H9 (cell line): Measurements from ENCODE around the gene TSNAXIP1. TPM values are rescaled to one million over a fixed set of nuclear protein-coding genes. Genes with fewer than 3 reads are reported as not detected.

Experiments used
- DNase-seq: peaks from one replicate; pipeline ENCODE4 v3.0.0-alpha.2; 2017
- H2AFZ ChIP-seq: one replicate; pipeline ENCODE4 v1.6.1; 2013; ENCODE audit warnings: mild to moderate bottlenecking, low read length, control low read depth, moderate library complexity
- H2AK5ac ChIP-seq: 2 replicates; pipeline ENCODE4 v1.6.1; 2013; ENCODE audit warnings: low read length, control low read depth, mixed read lengths; ENCODE audit not compliant: insufficient read length
- H2BK120ac ChIP-seq: one replicate; pipeline ENCODE4 v1.6.1; 2013; ENCODE audit warnings: low read depth, mild to moderate bottlenecking, low read length, control low read depth, inconsistent platforms; ENCODE audit not compliant: poor library complexity, severe bottlenecking
- H2BK12ac ChIP-seq: 2 replicates; pipeline ENCODE4 v1.6.1; 2013; ENCODE audit warnings: low read length, control low read depth, mixed read lengths, low read depth; ENCODE audit not compliant: insufficient read length
- H2BK15ac ChIP-seq: 2 replicates; pipeline ENCODE4 v1.6.1; 2013; ENCODE audit warnings: low read depth, low read length, control low read depth
- H2BK20ac ChIP-seq: one replicate; pipeline ENCODE4 v1.6.1; 2013; ENCODE audit warnings: low read depth, mild to moderate bottlenecking, low read length, control low read depth, inconsistent platforms; ENCODE audit not compliant: poor library complexity, severe bottlenecking
- H2BK5ac ChIP-seq: 2 replicates; pipeline ENCODE4 v1.6.1; 2013; ENCODE audit warnings: low read length, control low read depth, mixed read lengths; ENCODE audit not compliant: insufficient read length
- H3K14ac ChIP-seq: 2 replicates; pipeline ENCODE4 v1.6.1; 2013; ENCODE audit warnings: low read length, control low read depth; ENCODE audit not compliant: insufficient read depth
- H3K18ac ChIP-seq: 2 replicates; pipeline ENCODE4 v1.6.1; 2013; ENCODE audit warnings: low read depth, mild to moderate bottlenecking, mixed read lengths, low read length, control low read depth; ENCODE audit not compliant: insufficient read length
- H3K23ac ChIP-seq: 2 replicates; pipeline ENCODE4 v1.6.1; 2013; ENCODE audit warnings: low read length, control low read depth, mixed read lengths, low read depth; ENCODE audit not compliant: insufficient read length
- H3K23me2 ChIP-seq: 2 replicates; pipeline ENCODE4 v1.6.1; 2013; ENCODE audit warnings: low read depth, mild to moderate bottlenecking, mixed read lengths, low read length, control low read depth; ENCODE audit not compliant: insufficient read length, poor library complexity, severe bottlenecking
- H3K27ac ChIP-seq: 2 replicates; pipeline ENCODE4 v1.5.1; 2013; ENCODE audit warnings: low read length, control low read depth, mixed read lengths, low read depth; ENCODE audit not compliant: insufficient read length
- H3K27me3 ChIP-seq: 2 replicates; pipeline ENCODE4 v1.6.1; 2013; ENCODE audit warnings: low read length, control low read depth, inconsistent platforms; ENCODE audit not compliant: insufficient read depth
- H3K4ac ChIP-seq: 2 replicates; pipeline ENCODE4 v1.6.1; 2013; ENCODE audit warnings: low read depth, mild to moderate bottlenecking, control low read depth, inconsistent platforms, low read length, moderate library complexity
- H3K4me1 ChIP-seq: 2 replicates; pipeline ENCODE4 v1.6.1; 2013; ENCODE audit warnings: low read length, control low read depth, inconsistent platforms; ENCODE audit not compliant: insufficient read depth
- H3K4me2 ChIP-seq: 2 replicates; pipeline ENCODE4 v1.6.1; 2013; ENCODE audit warnings: low read length, control low read depth, mixed read lengths; ENCODE audit not compliant: insufficient read length, insufficient read depth
- H3K56ac ChIP-seq: 2 replicates; pipeline ENCODE4 v1.6.1; 2013; ENCODE audit warnings: low read depth, mild to moderate bottlenecking, mixed read lengths, low read length, control low read depth; ENCODE audit not compliant: insufficient read length
- H3K79me1 ChIP-seq: 2 replicates; pipeline ENCODE4 v1.6.1; 2013; ENCODE audit warnings: low read depth, mild to moderate bottlenecking, moderate library complexity, low read length, control low read depth, inconsistent platforms; ENCODE audit not compliant: insufficient read depth, poor library complexity, severe bottlenecking
- H3K79me2 ChIP-seq: 2 replicates; pipeline ENCODE4 v1.6.1; 2013; ENCODE audit warnings: low read length, control low read depth, inconsistent platforms; ENCODE audit not compliant: insufficient read depth
- H3K9ac ChIP-seq: 2 replicates; pipeline ENCODE4 v1.6.1; 2013; ENCODE audit warnings: low read length, control low read depth, mixed read lengths; ENCODE audit not compliant: insufficient read length; ENCODE audit errors: extremely low read depth
- H3K9me3 ChIP-seq: one replicate; pipeline ENCODE4 v1.6.1; 2013; ENCODE audit warnings: low read depth, low read length, inconsistent platforms; ENCODE audit not compliant: control insufficient read depth
- H3T11ph ChIP-seq: one replicate; pipeline ENCODE4 v1.6.1; 2013; ENCODE audit warnings: mild to moderate bottlenecking, low read length, control low read depth, inconsistent platforms
- H4K20me1 ChIP-seq: one replicate; pipeline ENCODE4 v1.6.1; 2013; ENCODE audit not compliant: control insufficient read depth, insufficient read length, insufficient read depth
- H4K5ac ChIP-seq: 2 replicates; pipeline ENCODE4 v1.6.1; 2013; ENCODE audit warnings: low read depth, mild to moderate bottlenecking, mixed read lengths, low read length, control low read depth; ENCODE audit not compliant: insufficient read length
- H4K8ac ChIP-seq: replicated peaks from 2 replicates; pipeline ENCODE4 v1.6.1; 2013; ENCODE audit warnings: low read length, control low read depth, mixed read lengths, low read depth; ENCODE audit not compliant: insufficient read length
- H4K91ac ChIP-seq: 2 replicates; pipeline ENCODE4 v1.6.1; 2013; ENCODE audit warnings: low read depth, mild to moderate bottlenecking, moderate library complexity, mixed read lengths, low read length, control low read depth; ENCODE audit not compliant: insufficient read length
- H3K27ac Mint-ChIP-seq, 3 experiments: 2 replicates in 2 of 3; 3 replicates in 1 of 3; pipeline ENCODE4 v1.8.0; 2020 to 2021; ENCODE audit warnings: mixed read lengths in 3 of 3, mild to moderate bottlenecking in 1 of 3, moderate library complexity in 1 of 3
- H3K27me3 Mint-ChIP-seq: 2 replicates; pipeline ENCODE4 v1.8.0; 2021; ENCODE audit warnings: low read depth, mild to moderate bottlenecking, moderate library complexity, mixed read lengths
- H3K36me3 Mint-ChIP-seq, 3 experiments: 2 replicates in 2 of 3; 3 replicates in 1 of 3; pipeline ENCODE4 v1.8.0; 2020 to 2021; ENCODE audit warnings: low read depth in 3 of 3, mixed read lengths in 3 of 3; ENCODE audit not compliant: insufficient read depth in 1 of 3
- H3K4me1 Mint-ChIP-seq, 2 experiments: 2 replicates each; pipeline ENCODE4 v1.8.0; 2020; ENCODE audit warnings: mixed read lengths in 2 of 2
- H3K4me3 Mint-ChIP-seq, 2 experiments: 2 replicates in 1 of 2; 3 replicates in 1 of 2; pipeline ENCODE4 v1.8.0; 2020 to 2021; ENCODE audit warnings: mild to moderate bottlenecking in 2 of 2, mixed read lengths in 2 of 2, moderate library complexity in 1 of 2
- H3K9me3 Mint-ChIP-seq, 2 experiments: 2 replicates in 1 of 2; 3 replicates in 1 of 2; pipeline ENCODE4 v1.8.0; 2020; ENCODE audit warnings: mild to moderate bottlenecking in 2 of 2, mixed read lengths in 2 of 2, moderate library complexity in 1 of 2
- WGBS: extraction: QIAGEN DNeasy Blood & Tissue Kit; methylation state at CpG from one replicate; pipeline ENCODE4 v1.1.7; 2013; ENCODE audit warnings: missing lambda C conversion rate, low lambda C conversion rate, mixed read lengths; ENCODE audit not compliant: insufficient read length; ENCODE audit errors: extremely low coverage; 5-methylcytosine and 5-hydroxymethylcytosine counted together
- total RNA-seq: library from RNA; stranded (reverse); gene quantifications from 2 replicates; pipeline ENCODE4 v1.2.1, GENCODE V29; 2021
- TF ChIP-seq, protein P1 (sequence below): fragments of 200-600 bp; sonication (generic); conservative IDR thresholded peaks from 3 replicates; pipeline ENCODE4 v1.8.0; 2021; ENCODE audit warnings: antibody characterized with exemption, mild to moderate bottlenecking

The TSNAXIP1 gene
- total RNA-seq, 1 experiment from 2014 or later: 1.3 TPM

GRCh38 chr16:67780847-67781564, 25.7 kb upstream of the TSNAXIP1 start:
- Histone ChIP-seq H3K79me1 (no peaks in the 10 kb centered on the region), H4K91ac (no peak overlapping the region), H3K79me2 (no peaks in the 10 kb centered on the region), H2BK12ac (no peak overlapping the region), H3K27me3 (no peaks in the 10 kb centered on the region), H3K56ac (no peak overlapping the region), H2AK5ac (no peak overlapping the region), H3K9ac (no peak overlapping the region), H3K4me1 (no peaks in the 10 kb centered on the region), H2BK5ac (no peak overlapping the region), H3K18ac (no peak overlapping the region), H2BK20ac (no peak overlapping the region), H3T11ph (no peak overlapping the region), H3K27ac (no peak overlapping the region), H4K5ac (no peak overlapping the region), H3K4ac (no peak overlapping the region), H2BK15ac (no peak overlapping the region), H2AFZ (no peak overlapping the region), H3K9me3 (no peaks in the 10 kb centered on the region), H3K14ac (no peak overlapping the region), H3K23me2 (no peaks in the 10 kb centered on the region), H2BK120ac (no peak overlapping the region), H3K4me2 (no peak overlapping the region), H3K23ac (no peak overlapping the region), H4K8ac (no peak overlapping the region), H4K20me1 (no peaks in the 10 kb centered on the region)
- Mint-ChIP-seq H3K27me3 (no peaks in the 10 kb centered on the region; the same call in 1 of the 2 replicates), H3K4me3 (no peak overlapping the region), H3K36me3 (no peaks in the 10 kb centered on the region; a peak in 1 of 7 replicates), H3K4me1 (peaks cover 0 to 3% of the 10 kb centered on the region in 2 experiments; a peak in 1 of 4 replicates), H3K27ac (peak overlapping the region in 1 of 3 experiments; percentile 32; a peak in 1 of 7 replicates), H3K9me3 (no peaks in the 10 kb centered on the region)
- no CpG with 5 or more reads among the region's 7 CpGs for WGBS
- DNase-seq: no peak
- TF ChIP-seq, protein P1, sequence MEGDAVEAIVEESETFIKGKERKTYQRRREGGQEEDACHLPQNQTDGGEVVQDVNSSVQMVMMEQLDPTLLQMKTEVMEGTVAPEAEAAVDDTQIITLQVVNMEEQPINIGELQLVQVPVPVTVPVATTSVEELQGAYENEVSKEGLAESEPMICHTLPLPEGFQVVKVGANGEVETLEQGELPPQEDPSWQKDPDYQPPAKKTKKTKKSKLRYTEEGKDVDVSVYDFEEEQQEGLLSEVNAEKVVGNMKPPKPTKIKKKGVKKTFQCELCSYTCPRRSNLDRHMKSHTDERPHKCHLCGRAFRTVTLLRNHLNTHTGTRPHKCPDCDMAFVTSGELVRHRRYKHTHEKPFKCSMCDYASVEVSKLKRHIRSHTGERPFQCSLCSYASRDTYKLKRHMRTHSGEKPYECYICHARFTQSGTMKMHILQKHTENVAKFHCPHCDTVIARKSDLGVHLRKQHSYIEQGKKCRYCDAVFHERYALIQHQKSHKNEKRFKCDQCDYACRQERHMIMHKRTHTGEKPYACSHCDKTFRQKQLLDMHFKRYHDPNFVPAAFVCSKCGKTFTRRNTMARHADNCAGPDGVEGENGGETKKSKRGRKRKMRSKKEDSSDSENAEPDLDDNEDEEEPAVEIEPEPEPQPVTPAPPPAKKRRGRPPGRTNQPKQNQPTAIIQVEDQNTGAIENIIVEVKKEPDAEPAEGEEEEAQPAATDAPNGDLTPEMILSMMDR: no peak
